Panc1 (cell line): ENCODE results near the gene TCEA3. TPM values are rescaled to one million over a fixed set of nuclear protein-coding genes. Genes with fewer than 3 reads are reported as not detected.

Experiments used
- ATAC-seq: fragments of 200-7000 bp; cut with Tn5 transposase; 2 replicates; pipeline ENCODE4 v1.9.1; 2020; ENCODE audit warnings: mild to moderate bottlenecking, moderate library complexity
- BruUV-seq: library from RNA; stranded (reverse); fragments of 400-500 nt; replicated peaks from 2 replicates; lab custom pipeline; 2021; lab: Mats Ljungman, UMichigan
- CTCF ChIA-PET: fragments of 300-600 bp; sonication (Branson Sonifier 250); formaldehyde crosslinking; loops from one replicate; lab custom pipeline; 2022; ENCODE audit warnings: antibody characterized with exemption; lab: Charles Lee
- POLR2A ChIA-PET: fragments of 300-600 bp; sonication (Branson Sonifier 250); formaldehyde crosslinking; loops from one replicate; lab custom pipeline; 2022; ENCODE audit warnings: antibody characterized with exemption; lab: Charles Lee
- DNase-seq: peaks from one replicate; pipeline ENCODE4 v3.0.0-alpha.2; 2010; ENCODE audit warnings: low read depth, low spot score
- H3K27ac ChIP-seq: 2 replicates; pipeline ENCODE4 v1.5.1; 2011; ENCODE audit warnings: mild to moderate bottlenecking, low read length, inconsistent platforms
- H3K27me3 ChIP-seq: fragments of 200-500 bp; sonication (Bioruptor generic); 2 replicates; pipeline ENCODE4 v1.6.0; 2014; ENCODE audit warnings: low read length, inconsistent platforms; ENCODE audit not compliant: control insufficient read depth, insufficient read depth
- H3K36me3 ChIP-seq: fragments of 200-500 bp; sonication (Bioruptor generic); 2 replicates; pipeline ENCODE4 v1.5.1; 2014; ENCODE audit warnings: inconsistent platforms, mild to moderate bottlenecking, low read length, moderate library complexity; ENCODE audit not compliant: control insufficient read depth, insufficient read depth
- H3K4me1 ChIP-seq: 2 replicates; pipeline ENCODE4 v1.5.1; 2011; ENCODE audit warnings: inconsistent platforms, mild to moderate bottlenecking, low read length, moderate library complexity; ENCODE audit not compliant: control insufficient read depth, insufficient read depth
- H3K4me3 ChIP-seq, 2 experiments: 2 replicates each; pipeline ENCODE4 v1.5.1; 2011 to 2012; ENCODE audit warnings: low read depth in 2 of 2, low read length in 2 of 2, mild to moderate bottlenecking in 2 of 2, inconsistent platforms in 1 of 2, moderate library complexity in 1 of 2
- H3K9me3 ChIP-seq: fragments of 200-500 bp; sonication (Bioruptor generic); 2 replicates; pipeline ENCODE4 v1.5.1; 2014; ENCODE audit warnings: low read depth, mild to moderate bottlenecking, inconsistent platforms, low read length, moderate library complexity; ENCODE audit not compliant: control insufficient read depth, insufficient read depth
- CTCF ChIP-seq: fragments of 450-650 bp; IDR thresholded peaks from 2 replicates; pipeline ENCODE4 v1.5.1; 2017; ENCODE audit warnings: mild to moderate bottlenecking
- POLR2AphosphoS5 ChIP-seq: IDR thresholded peaks from 2 replicates; pipeline ENCODE4 v1.6.1; 2012; ENCODE audit warnings: mild to moderate bottlenecking, low read depth, low read length, moderate library complexity
- REST ChIP-seq, 2 experiments: IDR thresholded peaks; 2 replicates each; pipeline ENCODE4 v1.6.1; 2011 to 2012; ENCODE audit warnings: low read depth in 2 of 2, control low read depth in 1 of 2, low read length in 1 of 2, mild to moderate bottlenecking in 1 of 2, moderate library complexity in 1 of 2; ENCODE audit not compliant: insufficient read depth in 1 of 2
- SIN3A ChIP-seq: IDR thresholded peaks from 2 replicates; pipeline ENCODE4 v1.6.1; 2012; ENCODE audit warnings: low read depth, mild to moderate bottlenecking, low read length, moderate library complexity, borderline replicate concordance; ENCODE audit not compliant: insufficient read depth
- TCF7L2 ChIP-seq: IDR thresholded peaks from 2 replicates; pipeline ENCODE4 v1.6.1; 2011; ENCODE audit warnings: mild to moderate bottlenecking, low read depth, low read length, inconsistent platforms
- in situ Hi-C: cut with HindIII; loops from 2 replicates; pipeline ENCODE4 v1.10.0; 2016; ENCODE audit warnings: low sequenced_read_pairs, low pct_unique_long_range_greater_than_20kb
- intact Hi-C: fragments of 100-400 bp; cut with micrococcal nuclease; formaldehyde crosslinking; loops from one replicate; pipeline ENCODE4 v1.10.0; 2022; ENCODE audit not compliant: unreplicated experiment
- total RNA-seq: library from RNA; stranded (reverse); gene quantifications from one replicate; pipeline ENCODE4 v1.2.1, GENCODE V29; 2021; ENCODE audit not compliant: unreplicated experiment

Gene TCEA3
- total RNA-seq, 1 experiment from 2014 or later = 8.3 TPM

- H3K27me3 ChIP-seq = no peaks in the 10 kb centered on the region
- DNase-seq = no peak
- intact Hi-C loops = no loop called here
- CTCF ChIA-PET = no interaction called here
- no peak for TF ChIP-seq CTCF
- no peak for TF ChIP-seq REST (IDR thresholded peaks at IDR 0.05; ENCODE audit: insufficient read depth in 1 of 2, low read depth in 2 of 2, low read length in 1 of 2)
- no peak for TF ChIP-seq POLR2AphosphoS5
- TF ChIP-seq TCF7L2 = no peak
- TF ChIP-seq SIN3A = no peak
- H3K4me3 ChIP-seq = no peak overlapping the region
- no peaks in the 10 kb centered on the region; the same call in 1 of the 2 replicates for H3K9me3 ChIP-seq
- no peaks in the 10 kb centered on the region for H3K36me3 ChIP-seq
- no TSS peak for BruUV-seq
- no peak overlapping the region for H3K27ac ChIP-seq
- in situ Hi-C loops = no loop called here
- no peak for ATAC-seq
- peaks cover 24% of the 10 kb centered on the region for H3K4me1 ChIP-seq
- POLR2A ChIA-PET = no interaction called here
Measured at GRCh38 chr1:23399229-23399628, 25.3 kb downstream of the TCEA3 start.

- in situ Hi-C loops (no loop called here), intact Hi-C loops (no loop called here)
- TF ChIP-seq POLR2AphosphoS5 (no peak), TCF7L2 (no peak), SIN3A (no peak), REST (IDR thresholded peaks at IDR 0.05; ENCODE audit: insufficient read depth in 1 of 2, low read depth in 2 of 2, low read length in 1 of 2) (no peak), CTCF (no peak)
- no peak overlapping the region for H3K27ac ChIP-seq
- CTCF ChIA-PET = no interaction called here
- POLR2A ChIA-PET = no interaction called here
- no peak for ATAC-seq
- no peaks in the 10 kb centered on the region for H3K27me3 ChIP-seq
- no peak overlapping the region for H3K4me3 ChIP-seq
- no peaks in the 10 kb centered on the region; the same call in 1 of the 2 replicates for H3K9me3 ChIP-seq
- DNase-seq = no peak
- no peaks in the 10 kb centered on the region for H3K36me3 ChIP-seq
- H3K4me1 ChIP-seq = peaks cover 12% of the 10 kb centered on the region
- BruUV-seq = no TSS peak
Measured at GRCh38 chr1:23397908-23398307, 26.6 kb downstream of the TCEA3 start.
